GM21528 (cell line): ENCODE measurements around the gene TSPAN7.

Source experiments
- ATAC-seq: cut with Tn5 transposase; IDR thresholded peaks from one replicate; pipeline ENCODE4 v1.9.1; 2021; ENCODE audit warnings: mild to moderate bottlenecking, moderate library complexity; ENCODE audit not compliant: unreplicated experiment, low FRiP score

Gene TSPAN7

GRCh38 chrX:38583181-38583580 is 21.8 kb downstream of the TSPAN7 start:
- ATAC-seq = no peak

DNA sequence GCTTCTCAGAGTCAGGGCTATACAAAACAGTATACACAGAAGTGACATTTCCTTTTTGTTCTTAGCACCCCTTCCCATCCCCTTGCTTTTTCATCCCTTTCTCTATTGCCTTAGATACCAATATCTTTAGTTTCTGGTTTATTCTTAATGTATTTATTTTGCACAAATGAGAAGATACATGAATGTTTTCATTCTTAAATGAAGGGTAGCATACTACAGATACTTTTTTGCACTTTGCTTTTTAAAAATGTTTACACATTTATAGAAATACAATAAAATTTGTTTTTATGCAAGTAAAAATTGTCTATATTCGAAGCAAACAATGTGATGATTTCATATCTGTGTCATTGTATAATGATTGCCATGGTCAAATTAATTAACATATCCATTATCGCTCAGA is 33.1 kb downstream of the TSPAN7 start:
- no peak for ATAC-seq

- ATAC-seq = no peak
Observed at GRCh38 chrX:38595801-38596200, 34.5 kb downstream of the TSPAN7 start.

- no peak for ATAC-seq
Observed at GRCh38 chrX:38596939-38597338, 35.6 kb downstream of the TSPAN7 start.

GRCh38 chrX:38599796-38600755 is 38.7 kb downstream of the TSPAN7 start:
- ATAC-seq = no peak

GRCh38 chrX:38601866-38602265 is 40.5 kb downstream of the TSPAN7 start:
- no peak for ATAC-seq

GRCh38 chrX:38606821-38607220 is 45.5 kb downstream of the TSPAN7 start:
- ATAC-seq = no peak

- no peak for ATAC-seq
Observed at GRCh38 chrX:38607976-38608375, 46.6 kb downstream of the TSPAN7 start.

DNA sequence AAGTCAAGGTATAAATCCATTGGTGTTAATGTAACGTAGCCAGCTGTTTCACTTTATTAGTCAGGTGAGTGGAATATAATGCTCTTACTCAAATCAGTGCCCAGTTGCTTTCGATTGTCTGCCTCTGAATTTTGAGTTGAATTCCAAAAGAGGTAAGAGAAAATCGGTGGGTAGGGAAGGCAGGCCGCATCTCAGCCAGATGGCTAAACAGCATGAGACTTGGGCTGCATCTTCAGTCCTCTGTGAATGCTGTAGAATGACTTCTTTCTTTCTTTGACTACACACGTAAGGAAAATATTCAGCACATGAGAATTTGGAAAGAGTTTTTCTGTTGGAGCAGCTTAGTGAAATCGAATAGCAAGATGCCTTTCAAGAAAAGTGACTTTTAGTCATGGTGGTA is 49.5 kb downstream of the TSPAN7 start:
- no peak for ATAC-seq

DNA sequence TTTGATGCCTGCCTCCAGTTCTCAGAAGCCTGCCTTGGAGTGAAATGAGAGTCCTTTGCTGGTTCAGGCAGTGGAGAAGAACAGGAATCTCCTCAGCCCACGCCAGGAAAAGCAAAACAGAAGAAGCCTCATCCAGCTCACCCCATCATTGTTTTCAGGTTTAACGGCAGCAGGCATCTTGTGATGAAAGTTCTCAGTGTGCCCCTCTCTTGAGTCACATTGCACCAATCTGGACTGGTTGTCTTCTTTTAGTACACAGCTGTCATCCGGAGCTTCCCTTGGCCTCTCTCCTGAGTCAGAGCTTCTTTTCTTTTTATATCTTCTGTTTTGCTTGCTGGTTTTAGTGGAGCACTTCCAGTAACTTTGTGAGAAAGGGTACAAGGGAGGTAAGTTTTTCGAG is 50.9 kb downstream of the TSPAN7 start:
- no peak for ATAC-seq

DNA sequence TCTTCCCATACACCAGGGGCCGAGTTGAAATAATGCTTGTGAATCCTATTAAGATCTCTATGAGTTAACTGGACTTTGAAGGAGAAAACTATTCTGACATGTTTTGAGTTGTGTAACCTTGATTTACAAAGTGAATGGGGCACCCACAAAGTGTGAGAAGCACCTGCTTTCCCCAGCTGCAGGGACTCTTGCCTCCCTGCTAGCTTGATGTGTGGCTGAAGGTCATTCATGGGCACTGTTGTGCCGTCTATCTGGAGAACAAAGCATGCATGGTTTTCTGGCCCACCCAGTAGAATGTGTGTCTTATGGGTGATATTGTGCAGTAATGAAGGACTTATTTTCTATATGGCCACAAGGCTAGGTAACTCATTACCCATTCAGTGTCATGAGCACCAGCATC is 53.1 kb downstream of the TSPAN7 start:
- no peak for ATAC-seq

DNA sequence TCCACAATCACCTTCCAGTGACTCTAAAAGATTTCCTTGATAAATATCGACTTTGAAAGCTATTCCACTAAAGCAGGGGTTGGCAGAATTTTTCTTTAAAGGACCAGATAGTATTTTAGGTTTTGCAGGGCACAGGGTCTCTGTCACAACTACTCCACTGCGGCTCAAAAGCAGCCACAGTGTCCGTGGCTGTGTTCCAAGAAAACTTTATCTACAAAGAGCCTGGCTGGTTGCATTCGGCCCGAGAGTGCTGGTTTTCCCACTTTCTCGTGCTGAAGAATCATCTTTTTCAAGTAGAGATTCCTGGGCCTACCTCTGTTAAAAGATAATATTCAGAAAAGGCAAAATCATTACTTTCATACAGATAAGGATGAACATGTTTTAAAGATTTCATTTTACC is 55.6 kb downstream of the TSPAN7 start:
- no peak for ATAC-seq

GRCh38 chrX:38618180-38618579 is 56.8 kb downstream of the TSPAN7 start:
- no peak for ATAC-seq

GRCh38 chrX:38620623-38621022 is 59.3 kb downstream of the TSPAN7 start:
- ATAC-seq = no peak

DNA sequence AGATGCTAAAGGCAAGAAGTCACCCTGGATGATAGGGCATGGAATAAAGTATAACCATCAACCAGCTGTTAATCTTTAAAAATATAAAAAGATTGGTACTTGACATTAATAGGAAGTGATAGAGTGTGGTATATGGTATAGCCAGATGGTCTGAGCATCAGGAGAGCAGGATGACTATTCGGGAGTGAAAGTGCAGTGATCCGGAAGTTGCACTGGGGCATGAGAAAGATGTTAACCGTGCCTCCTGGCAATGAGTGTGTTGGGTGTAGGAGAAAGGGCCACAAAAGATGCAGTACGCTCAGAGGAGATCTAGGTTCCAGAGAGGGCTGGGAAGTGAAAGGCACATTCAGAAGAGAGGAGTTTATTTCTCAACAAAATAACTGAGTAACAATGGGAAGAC is 65.0 kb downstream of the TSPAN7 start:
- no peak for ATAC-seq

DNA sequence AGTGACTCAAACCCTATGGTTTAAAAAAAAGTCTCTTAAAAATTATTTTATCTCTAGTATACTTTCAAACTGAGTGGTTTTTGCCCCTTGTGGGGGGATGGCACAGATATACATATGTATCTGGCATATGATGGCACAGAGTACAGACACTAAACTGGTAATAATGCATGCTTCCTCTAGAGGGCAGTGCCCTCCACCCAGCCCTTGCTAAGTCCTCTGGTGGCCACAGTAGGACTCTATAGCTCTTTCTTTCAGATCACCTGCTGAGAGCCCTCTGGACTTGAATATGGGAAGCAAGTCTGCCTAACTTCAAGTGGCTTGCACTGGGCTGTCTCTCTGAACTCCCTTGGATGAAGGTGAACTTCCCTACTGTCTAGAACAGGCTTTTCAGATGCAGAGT is 66.3 kb downstream of the TSPAN7 start:
- no peak for ATAC-seq

- no peak for ATAC-seq
Observed at GRCh38 chrX:38628587-38628986, 67.2 kb downstream of the TSPAN7 start.

DNA sequence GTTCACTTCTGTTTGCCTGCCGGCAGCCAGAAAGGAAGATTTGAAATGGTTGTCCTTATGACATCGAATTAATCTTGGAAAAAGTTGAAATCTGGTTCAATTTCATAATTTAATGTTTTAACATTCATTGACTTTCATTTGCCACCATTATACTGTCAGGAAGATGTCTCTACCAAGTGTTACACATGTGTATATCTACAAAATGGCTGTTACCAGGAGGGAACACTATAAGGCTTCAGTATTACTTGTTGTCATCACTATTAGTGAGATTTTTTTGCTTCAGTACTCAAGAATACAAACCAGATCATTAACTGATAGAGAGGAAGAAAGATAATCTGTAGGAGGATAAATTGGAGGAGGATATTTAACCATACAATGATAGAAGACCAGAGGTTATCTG is 71.2 kb downstream of the TSPAN7 start:
- ATAC-seq = no peak

DNA sequence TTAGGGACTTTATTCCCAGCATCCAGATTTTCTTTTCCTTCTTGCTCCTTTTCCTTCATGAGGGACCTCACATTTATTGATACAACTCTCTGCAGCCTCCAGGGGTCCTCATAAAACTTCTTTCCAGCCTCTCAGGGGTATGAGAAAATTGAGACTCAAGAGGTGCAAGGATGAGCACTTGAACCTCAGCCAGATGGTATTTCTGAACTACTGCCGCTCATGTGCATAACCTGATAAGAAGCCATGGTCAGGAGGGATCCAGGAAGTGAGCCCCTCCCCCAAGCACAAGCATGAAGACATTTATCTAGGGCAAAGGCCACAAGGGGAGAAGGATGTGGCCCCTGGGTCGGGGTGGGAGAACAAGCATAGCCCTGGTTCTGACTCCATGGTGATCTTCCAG is 73.3 kb downstream of the TSPAN7 start:
- ATAC-seq = no peak

- ATAC-seq = no peak
Observed at GRCh38 chrX:38636949-38637819, 75.8 kb downstream of the TSPAN7 start.

DNA sequence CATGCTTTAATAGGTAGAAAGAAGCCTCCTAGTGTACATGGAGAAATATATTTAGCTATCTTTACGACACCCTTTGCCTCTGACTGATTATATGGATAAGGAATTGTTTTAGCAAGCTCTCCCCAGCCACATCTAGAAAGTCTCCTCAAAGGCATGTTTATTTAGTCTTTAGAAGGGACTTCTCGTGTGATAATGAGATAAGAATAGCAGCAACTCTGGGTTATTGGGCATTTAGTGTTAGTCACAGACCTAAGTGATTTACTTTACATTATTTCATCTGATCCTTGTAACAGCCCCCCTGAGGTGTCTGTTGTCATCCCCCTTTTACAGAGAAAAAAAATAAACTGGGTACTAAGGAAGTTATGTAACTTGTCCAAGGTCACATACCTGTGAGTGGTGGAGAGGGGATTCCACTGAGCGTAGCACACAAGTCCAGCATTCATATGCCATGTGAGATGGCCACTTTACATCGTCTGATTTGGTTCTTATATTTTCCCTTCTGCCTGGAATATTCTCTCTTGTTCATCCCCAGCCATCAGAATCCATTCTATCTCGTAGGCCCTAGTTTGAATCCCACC is 77.7 kb downstream of the TSPAN7 start:
- ATAC-seq = no peak
